Fibroblast of mammary gland (primary cell): Measurements from ENCODE around the gene RNF208.
"Not testable (repeated sequence)": the region's sequence is repeated elsewhere in the genome, so short reads cannot be mapped to it uniquely, and the experiment has no call there.

Experiments
- DNase-seq: peaks from one replicate; pipeline ENCODE4 v3.0.0-alpha.2; 2010; ENCODE audit warnings: low read depth
- H3K4me3 ChIP-seq: 2 replicates; pipeline ENCODE4 v1.5.1; 2011; ENCODE audit warnings: low read depth, mild to moderate bottlenecking, low read length, moderate library complexity; ENCODE audit not compliant: control insufficient read depth
- CTCF ChIP-seq: conservative IDR thresholded peaks from 2 replicates; pipeline ENCODE4 v1.5.1; 2011; ENCODE audit warnings: low read depth, low read length, inconsistent platforms; ENCODE audit not compliant: control insufficient read depth, insufficient read depth

Gene RNF208

GRCh38 chr9:137241490-137242268 is 19.6 kb upstream of the RNF208 start:
- no peak for TF ChIP-seq CTCF
- DNase-seq, result peak; percentile 44
- peak overlapping the region; percentile 84 for H3K4me3 ChIP-seq

DNA sequence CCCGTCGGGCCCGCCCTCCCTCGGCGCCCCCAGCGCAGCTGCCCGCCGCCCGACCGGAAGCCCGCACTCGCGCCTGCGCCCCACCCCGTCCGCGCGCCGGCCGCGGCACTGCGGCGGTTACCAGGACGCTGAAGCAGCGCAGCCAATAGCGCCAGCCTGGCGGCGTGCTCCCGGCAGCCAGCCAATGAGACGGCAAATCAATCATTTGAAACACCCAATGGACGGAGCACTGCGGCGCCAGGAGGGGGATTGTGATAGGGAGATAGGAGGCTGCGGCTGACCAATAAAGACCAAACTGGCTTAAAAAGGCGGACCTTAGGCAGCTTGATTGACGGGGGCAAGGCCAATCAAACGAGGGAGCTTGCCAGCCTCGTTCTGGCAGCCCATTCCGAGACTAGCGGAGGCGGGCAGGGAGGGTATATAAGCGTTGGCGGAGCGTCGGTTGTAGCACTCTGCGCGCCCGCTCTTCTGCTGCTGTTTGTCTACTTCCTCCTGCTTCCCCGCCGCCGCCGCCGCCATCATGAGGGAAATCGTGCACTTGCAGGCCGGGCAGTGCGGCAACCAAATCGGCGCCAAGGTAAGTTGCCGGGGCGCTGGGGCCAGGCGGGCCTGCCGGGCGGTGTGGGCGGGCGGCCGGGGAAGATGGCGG is 18.9 kb upstream of the RNF208 start, which contains the start of gene TUBB4B:
Gene TUBB4B (plus strand): TSS at position 447 of the 649 bp plus-strand sequence. CDS start 74 bp downstream, at position 521.
- DNase-seq, result peak; percentile 100
- H3K4me3 ChIP-seq, result peak within 1 kb of the TSS; percentile 84
- TF ChIP-seq CTCF, result no peak

GRCh38 chr9:137240318-137240840 is 18.3 kb upstream of the RNF208 start:
- DNase-seq, result peak; percentile 68
- no peak for TF ChIP-seq CTCF
- H3K4me3 ChIP-seq, result peak overlapping the region; percentile 62

DNA sequence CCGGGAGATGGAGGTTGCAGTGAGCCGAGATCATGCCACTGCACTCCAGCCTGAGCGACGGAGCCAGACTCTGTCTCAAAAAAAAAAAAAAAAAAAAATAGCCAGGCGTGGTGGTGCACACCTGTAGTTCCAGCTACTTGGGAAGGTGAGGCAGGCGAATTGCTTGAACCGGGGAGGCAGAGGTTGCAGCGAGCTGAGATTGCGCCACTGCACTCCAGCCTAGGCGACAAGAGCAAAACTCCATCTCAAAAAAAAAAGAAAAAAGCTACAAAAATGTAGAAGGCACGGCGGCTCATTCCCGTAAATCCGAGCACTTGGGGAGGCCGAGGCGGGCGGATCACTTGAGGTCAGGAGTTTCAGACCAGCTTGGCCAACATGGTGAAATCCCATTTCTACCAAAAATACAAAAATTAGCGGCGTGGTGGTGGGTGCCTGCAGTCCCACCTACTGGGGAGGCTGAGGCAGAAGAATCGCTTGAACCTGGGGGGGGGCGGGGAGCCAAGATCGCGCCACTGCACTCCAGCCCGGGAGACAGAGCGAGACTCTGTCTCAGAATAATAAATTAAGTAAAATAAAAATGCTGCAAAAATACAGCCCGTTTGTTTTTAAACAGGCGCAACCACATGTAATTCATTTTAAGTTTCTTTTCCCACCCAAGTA is 17.6 kb upstream of the RNF208 start:
- peak overlapping the region; percentile 62 for H3K4me3 ChIP-seq
- DNase-seq, result not testable (repeated sequence)

- no peak overlapping the region for H3K4me3 ChIP-seq
- no peak for DNase-seq
- TF ChIP-seq CTCF, result no peak
Observed at GRCh38 chr9:137237759-137238726, 16.0 kb upstream of the RNF208 start.

DNA sequence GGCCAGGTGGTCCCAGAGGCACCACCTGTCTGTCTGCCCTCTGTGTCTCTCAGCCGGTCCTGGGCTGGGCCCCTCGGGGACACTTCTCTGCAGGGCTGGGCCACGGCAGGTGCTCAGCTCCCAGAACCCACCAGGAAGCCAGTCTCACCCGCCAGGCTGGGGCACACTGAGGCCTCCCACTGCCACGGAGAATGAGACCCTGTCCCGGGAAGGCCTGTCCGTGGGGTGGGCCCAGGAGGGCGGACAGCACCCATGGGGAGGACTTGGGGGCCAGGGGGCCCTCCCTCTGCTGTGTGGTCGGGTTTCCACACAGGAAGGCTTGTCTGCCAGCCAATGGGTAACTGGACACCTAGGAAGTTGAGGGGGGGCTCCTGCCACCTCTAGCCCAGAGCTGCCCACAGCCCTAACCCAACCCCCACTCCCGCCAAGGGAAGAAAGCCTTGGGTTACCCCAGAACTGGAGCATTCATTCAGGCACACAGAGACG is 14.9 kb upstream of the RNF208 start:
- H3K4me3 ChIP-seq, result no peak overlapping the region
- TF ChIP-seq CTCF, result no peak
- no peak for DNase-seq
